H1 (cell line): ENCODE results near the gene VPS35. TPM values are rescaled to one million over a fixed set of nuclear protein-coding genes. Genes with fewer than 3 reads are reported as not detected.

Experiments
- CTCF ChIA-PET: fragments of 300-600 bp; sonication (Branson Sonifier 250); formaldehyde crosslinking; loops from one replicate; lab custom pipeline; 2021; ENCODE audit not compliant: partially characterized antibody; lab: Charles Lee
- POLR2A ChIA-PET: fragments of 300-600 bp; sonication (Branson Sonifier 250); formaldehyde crosslinking; loops from one replicate; lab custom pipeline; 2021; ENCODE audit warnings: inconsistent platforms; ENCODE audit not compliant: partially characterized antibody; lab: Charles Lee
- DNase-seq, 2 experiments: peaks; one replicate each; pipeline versions ENCODE4 v3.0.0 to v3.0.0-alpha.2; 2010 to 2022; ENCODE audit warnings: low spot score in 2 of 2, low read depth in 1 of 2, mixed read lengths in 1 of 2
- FAIRE-seq: peaks from 2 replicates; lab custom pipeline; 2011; peaks lifted over from hg19 to GRCh38; lab: Jason Lieb, UNC
- H2AFZ ChIP-seq: 2 replicates; pipeline ENCODE4 v1.8.1; 2012; ENCODE audit warnings: low read length, inconsistent platforms
- H2AK5ac ChIP-seq: 2 replicates; pipeline ENCODE4 v1.6.1; 2013; ENCODE audit warnings: low read depth, low read length
- H2BK120ac ChIP-seq: replicated peaks from 2 replicates; pipeline ENCODE3; 2013; ENCODE audit warnings: low read depth, low read length, inconsistent platforms
- H2BK12ac ChIP-seq: 2 replicates; pipeline ENCODE4 v1.6.1; 2013; ENCODE audit warnings: low read depth, low read length
- H2BK15ac ChIP-seq: 2 replicates; pipeline ENCODE4 v1.6.1; 2013; ENCODE audit warnings: low read length
- H2BK20ac ChIP-seq: 2 replicates; pipeline ENCODE4 v1.6.1; 2013; ENCODE audit warnings: low read length
- H2BK5ac ChIP-seq: 2 replicates; pipeline ENCODE4 v1.6.1; 2013; ENCODE audit warnings: low read depth, low read length
- H3K14ac ChIP-seq: 2 replicates; pipeline ENCODE4 v1.6.1; 2013; ENCODE audit warnings: inconsistent platforms; ENCODE audit not compliant: insufficient read length
- H3K18ac ChIP-seq: 2 replicates; pipeline ENCODE4 v1.6.1; 2013; ENCODE audit warnings: low read length; ENCODE audit errors: extremely low read depth
- H3K23ac ChIP-seq: 2 replicates; pipeline ENCODE4 v1.6.1; 2013; ENCODE audit warnings: inconsistent platforms; ENCODE audit not compliant: insufficient read length
- H3K23me2 ChIP-seq: 2 replicates; pipeline ENCODE4 v1.6.1; 2013; ENCODE audit warnings: low read depth, low read length
- H3K27ac ChIP-seq: 2 replicates; pipeline ENCODE4 v1.6.1; 2011; ENCODE audit warnings: low read depth, low read length, inconsistent platforms
- H3K27me3 ChIP-seq, 4 experiments: replicated peaks in 1 of 4; 1 replicate in 1 of 4; 2 replicates in 3 of 4; pipeline versions ENCODE4 v1.6.1 to v1.8.1; 2011 to 2013; ENCODE audit warnings: low read length in 3 of 4, mild to moderate bottlenecking in 3 of 4, inconsistent platforms in 2 of 4, mixed read lengths in 2 of 4, moderate library complexity in 1 of 4; ENCODE audit not compliant: control insufficient read depth in 3 of 4, insufficient read depth in 3 of 4; ENCODE audit errors: extremely low read depth in 1 of 4
- H3K36me3 ChIP-seq, 4 experiments: 2 replicates each; pipeline versions ENCODE4 v1.6.1 to v1.8.1; 2011 to 2013; ENCODE audit warnings: mild to moderate bottlenecking in 4 of 4, low read length in 3 of 4, moderate library complexity in 2 of 4, control low read depth in 1 of 4, inconsistent platforms in 1 of 4; ENCODE audit not compliant: insufficient read depth in 4 of 4, control insufficient read depth in 2 of 4
- H3K4ac ChIP-seq: replicated peaks from 2 replicates; pipeline ENCODE3; 2013; ENCODE audit warnings: low read length, low read depth, mixed read lengths, inconsistent platforms; ENCODE audit not compliant: insufficient read length
- H3K4me1 ChIP-seq, 4 experiments: replicated peaks in 1 of 4; 1 replicate in 1 of 4; 2 replicates in 3 of 4; pipeline versions ENCODE4 v1.6.1 to v1.8.1; 2011 to 2013; ENCODE audit warnings: low read length in 3 of 4, inconsistent platforms in 2 of 4, mixed read lengths in 1 of 4; ENCODE audit not compliant: insufficient read depth in 4 of 4, control insufficient read depth in 3 of 4
- H3K4me2 ChIP-seq, 2 experiments: 2 replicates each; pipeline versions ENCODE4 v1.6.1 to v1.8.1; 2011 to 2013; ENCODE audit warnings: low read depth in 2 of 2, low read length in 2 of 2, control low read depth in 1 of 2, inconsistent platforms in 1 of 2, mild to moderate bottlenecking in 1 of 2; ENCODE audit not compliant: insufficient read depth in 1 of 2
- H3K4me3 ChIP-seq, 4 experiments: fragments of 200-600, 300-600 bp in 1 of 4; sonication (generic), shearing (Covaris generic), sonication (Bioruptor Twin) in 1 of 4; 2 replicates each; pipeline versions ENCODE4 v1.5.1 to v1.8.1; 2011 to 2016; ENCODE audit warnings: low read length in 4 of 4, low read depth in 3 of 4, control low read depth in 2 of 4, inconsistent platforms in 2 of 4, mild to moderate bottlenecking in 2 of 4, mixed read lengths in 1 of 4, moderate library complexity in 1 of 4; ENCODE audit not compliant: insufficient read depth in 2 of 4; ENCODE audit errors: extremely low read depth in 1 of 4
- H3K56ac ChIP-seq: replicated peaks from 2 replicates; pipeline ENCODE3; 2013; ENCODE audit warnings: low read depth, mild to moderate bottlenecking, mixed read lengths, low read length, inconsistent platforms; ENCODE audit not compliant: insufficient read length
- H3K79me1 ChIP-seq: 2 replicates; pipeline ENCODE4 v1.6.1; 2013; ENCODE audit warnings: low read depth, low read length, control low read depth
- H3K79me2 ChIP-seq, 2 experiments: 2 replicates each; pipeline versions ENCODE4 v1.6.1 to v1.8.1; 2012 to 2013; ENCODE audit warnings: low read length in 2 of 2, mild to moderate bottlenecking in 2 of 2, inconsistent platforms in 1 of 2; ENCODE audit not compliant: insufficient read depth in 2 of 2, control insufficient read depth in 1 of 2
- H3K9ac ChIP-seq, 4 experiments: replicated peaks in 1 of 4; 1 replicate in 1 of 4; 2 replicates in 3 of 4; pipeline versions ENCODE4 v1.6.1 to v1.8.1; 2011 to 2013; ENCODE audit warnings: low read depth in 3 of 4, low read length in 3 of 4, control low read depth in 2 of 4, mild to moderate bottlenecking in 2 of 4, moderate library complexity in 2 of 4, inconsistent platforms in 1 of 4; ENCODE audit errors: extremely low read depth in 1 of 4
- H3K9me3 ChIP-seq, 2 experiments: 2 replicates each; pipeline versions ENCODE4 v1.6.1 to v1.8.1; 2012 to 2013; ENCODE audit warnings: mild to moderate bottlenecking in 2 of 2, moderate library complexity in 2 of 2, control low read depth in 1 of 2, inconsistent platforms in 1 of 2, low read depth in 1 of 2, low read length in 1 of 2, mixed read lengths in 1 of 2; ENCODE audit not compliant: insufficient read depth in 2 of 2
- H4K20me1 ChIP-seq, 2 experiments: replicated peaks in 1 of 2; 2 replicates each; pipeline versions ENCODE3 to v1.8.1; 2011 to 2013; ENCODE audit warnings: inconsistent platforms in 2 of 2, low read length in 2 of 2, mild to moderate bottlenecking in 1 of 2; ENCODE audit not compliant: insufficient read depth in 2 of 2, control insufficient read depth in 1 of 2
- H4K5ac ChIP-seq: 2 replicates; pipeline ENCODE4 v1.6.1; 2013; ENCODE audit warnings: low read length, low read depth, mixed read lengths, inconsistent platforms; ENCODE audit not compliant: insufficient read length
- H4K8ac ChIP-seq: 2 replicates; pipeline ENCODE4 v1.8.0; 2013; ENCODE audit warnings: mild to moderate bottlenecking, moderate library complexity, low read length, inconsistent platforms; ENCODE audit not compliant: insufficient read depth; ENCODE audit errors: extremely low read depth
- H4K91ac ChIP-seq: replicated peaks from 2 replicates; pipeline ENCODE3; 2013; ENCODE audit warnings: low read length, mixed read lengths, inconsistent platforms; ENCODE audit not compliant: insufficient read length
- GTF2F1 ChIP-seq: IDR thresholded peaks from 2 replicates; pipeline ENCODE4 v1.6.1; 2012; ENCODE audit warnings: low read depth, low read length, improper control_type of control experiment, borderline replicate concordance
- HDAC2 ChIP-seq, 2 experiments: fragments of 300-600 bp in 1 of 2; sonication (generic) in 1 of 2; IDR thresholded peaks; 2 replicates each; pipeline ENCODE4 v1.6.1; 2011 to 2012; ENCODE audit warnings: low read depth in 2 of 2, low read length in 2 of 2, mild to moderate bottlenecking in 2 of 2, moderate library complexity in 2 of 2, borderline replicate concordance in 1 of 2, inconsistent platforms in 1 of 2
- NRF1 ChIP-seq: IDR thresholded peaks from 2 replicates; pipeline ENCODE4 v1.6.1; 2011; ENCODE audit warnings: mild to moderate bottlenecking, low read depth, low read length, improper control_type of control experiment
- POLR2AphosphoS5 ChIP-seq: IDR thresholded peaks from 2 replicates; pipeline ENCODE4 v1.6.1; 2011; ENCODE audit warnings: low read depth, low read length
- RFX5 ChIP-seq: IDR thresholded peaks from 2 replicates; pipeline ENCODE4 v1.6.1; 2011; ENCODE audit warnings: low read depth, low read length, improper control_type of control experiment, borderline replicate concordance
- SAP30 ChIP-seq: fragments of 300-600 bp; sonication (generic); IDR thresholded peaks from 2 replicates; pipeline ENCODE4 v1.7.1; 2012; ENCODE audit warnings: low read length, moderate library complexity, mild to moderate bottlenecking, inconsistent platforms; ENCODE audit not compliant: insufficient read depth, insufficient replicate concordance
- TAF7 ChIP-seq: optimal IDR thresholded peaks from 2 replicates; pipeline ENCODE3; 2011; ENCODE audit warnings: low read depth, mild to moderate bottlenecking, inconsistent platforms, low read length, moderate library complexity, borderline replicate concordance
- WGBS, 2 experiments: shearing (Covaris generic) in 1 of 2; methylation state at CpG; one replicate each; pipeline versions ENCODE4 v1.1.6 to v1.1.7; 2013 to 2015; ENCODE audit warnings: low lambda C conversion rate in 2 of 2, mixed read lengths in 2 of 2, inconsistent platforms in 1 of 2, low coverage in 1 of 2, missing lambda C conversion rate in 1 of 2; ENCODE audit not compliant: insufficient replicate concordance in 2 of 2, insufficient coverage in 1 of 2, insufficient read length in 1 of 2; ENCODE audit errors: extremely low coverage in 1 of 2, missing lambda C conversion rate in 1 of 2; 5-methylcytosine and 5-hydroxymethylcytosine counted together
- polyA plus RNA-seq, 7 experiments: library from polyadenylated mRNA; depleted of rRNA in 3 of 7; stranded (reverse) in 5 of 7; unstranded in 2 of 7; fragments of >200 nt in 5 of 7; fragments of 200-250 nt in 2 of 7; gene quantifications; 1 replicate in 5 of 7; 2 replicates in 1 of 7; 4 replicates in 1 of 7; pipeline versions ENCODE4 v1.2.1 to v1.2.3, GENCODE V29; 2011 to 2013; ENCODE audit warnings: missing spikeins in 2 of 7, mixed read lengths in 2 of 7
- total RNA-seq: library from RNA; stranded (reverse); fragmentation: NEBNext Ultra II Directional; extraction: Animal tissue kit (Norgen Biotek cat#: 25700); gene quantifications from 2 replicates; pipeline ENCODE4 v1.2.1, GENCODE V29; 2021

Gene VPS35
- total and polyA plus RNA-seq, 2 of the 8 experiments (the other 6 are each of a cell fraction or from before 2014, with no cell fraction given) = 10.3 to 66.9 TPM

- Histone ChIP-seq H3K27me3 (no peaks in the 10 kb centered on the region), H3K36me3 (no peaks in the 10 kb centered on the region), H2AFZ (no peak overlapping the region), H3K9ac (no peak overlapping the region), H3K14ac (no peak overlapping the region), H3K23me2 (no peaks in the 10 kb centered on the region), H3K23ac (no peak overlapping the region), H4K20me1 (no peaks in the 10 kb centered on the region), H3K4me2 (no peak overlapping the region), H3K79me1 (no peaks in the 10 kb centered on the region), H4K5ac (no peak overlapping the region), H4K8ac (no peak overlapping the region), H2BK5ac (no peak overlapping the region)
- 94% methylated on average over 9 of the region's 9 CpGs; no CpG with 5 or more reads in 1 of the 2 experiments for WGBS, 2 experiments
- ChIA-PET POLR2A (interaction anchor here (0.8 to 1.4 kb wide), 3 partner anchors 27 to 65 kb away, joined by 3 read pairs; no protein-coding TSS in a partner anchor), CTCF (interaction anchor here (1.0 to 1.3 kb wide), 2 partner anchors 10 to 14 kb away, joined by 4 read pairs; no protein-coding TSS in a partner anchor)
- FAIRE-seq = no peak
- TF ChIP-seq NRF1 (no peak), SAP30 (no peak), RFX5 (no peak), GTF2F1 (no peak), TAF7 (no peak), HDAC2 (IDR thresholded peaks at IDR 0.05; ENCODE audit: borderline replicate concordance in 1 of 2, low read depth in 2 of 2, low read length in 2 of 2) (no peak), POLR2AphosphoS5 (no peak)
- TF ChIP-seq, all 59 proteins: peak for 0
- H3K79me2 ChIP-seq = no peaks in the 10 kb centered on the region
- no peak overlapping the region for H3K56ac ChIP-seq
- no peak overlapping the region for H2BK120ac ChIP-seq
- DNase-seq = no peak
- H2AK5ac ChIP-seq = no peak overlapping the region
- H3K4ac ChIP-seq = no peak overlapping the region
- no peaks in the 10 kb centered on the region for H3K4me1 ChIP-seq
- H2BK20ac ChIP-seq = no peak overlapping the region
- no peak overlapping the region for H3K18ac ChIP-seq
- 0 out of 4 replicates have a peak, but pooled peaks cover 0 to 2% of the 10 kb centered on the region in 2 experiments for H3K9me3 ChIP-seq
- no peak overlapping the region for H2BK12ac ChIP-seq
- no peak overlapping the region for H3K4me3 ChIP-seq
- H2BK15ac ChIP-seq = no peak overlapping the region
- H4K91ac ChIP-seq = no peak overlapping the region
- H3K27ac ChIP-seq = no peak overlapping the region
Observed at GRCh38 chr16:46727630-46728029, 38.7 kb upstream of the VPS35 start.
